ENCODE results near the gene C12orf75.

The C12orf75 gene

DNA sequence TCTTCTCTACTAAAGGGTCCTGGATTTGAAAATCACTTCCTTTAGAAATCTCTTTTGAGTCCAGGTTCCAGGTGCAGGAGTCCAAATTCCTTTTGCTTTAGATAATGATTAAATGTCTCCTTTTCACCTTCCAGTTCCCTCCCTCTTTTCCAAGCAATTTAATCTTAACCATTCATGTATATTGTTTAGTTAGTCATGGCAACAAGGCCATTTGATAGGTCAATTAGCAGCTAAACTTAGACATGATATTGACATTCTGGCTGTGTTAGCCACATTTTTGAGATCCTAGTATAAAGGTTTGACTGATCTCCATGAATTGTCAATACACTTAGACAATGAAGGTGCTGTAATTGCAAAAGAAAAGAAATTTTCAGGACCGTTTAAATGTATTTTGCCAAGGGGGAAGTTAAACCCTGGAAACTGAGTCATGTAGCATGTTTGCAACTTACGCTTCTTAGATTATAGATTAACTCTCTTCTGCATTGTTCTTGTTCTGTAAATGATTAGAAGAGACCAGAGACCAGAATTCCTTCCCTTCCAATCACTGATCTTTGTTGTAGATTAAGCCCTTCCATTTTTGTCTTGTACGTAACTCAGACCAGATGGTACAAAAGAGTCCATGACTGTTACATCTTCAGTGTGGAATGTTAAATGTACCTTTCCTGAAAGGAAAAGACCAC, 12.4 kb upstream of the C12orf75 start (continued):
- TF ChIP-seq FEZF1 (tag by site-specific recombination; IDR thresholded peaks at IDR 0.05) (no peak), ZNF341 (tag by site-specific recombination; IDR thresholded peaks at IDR 0.05; ENCODE audit: low read depth) (no peak)
- TF ChIP-seq, protein P1, sequence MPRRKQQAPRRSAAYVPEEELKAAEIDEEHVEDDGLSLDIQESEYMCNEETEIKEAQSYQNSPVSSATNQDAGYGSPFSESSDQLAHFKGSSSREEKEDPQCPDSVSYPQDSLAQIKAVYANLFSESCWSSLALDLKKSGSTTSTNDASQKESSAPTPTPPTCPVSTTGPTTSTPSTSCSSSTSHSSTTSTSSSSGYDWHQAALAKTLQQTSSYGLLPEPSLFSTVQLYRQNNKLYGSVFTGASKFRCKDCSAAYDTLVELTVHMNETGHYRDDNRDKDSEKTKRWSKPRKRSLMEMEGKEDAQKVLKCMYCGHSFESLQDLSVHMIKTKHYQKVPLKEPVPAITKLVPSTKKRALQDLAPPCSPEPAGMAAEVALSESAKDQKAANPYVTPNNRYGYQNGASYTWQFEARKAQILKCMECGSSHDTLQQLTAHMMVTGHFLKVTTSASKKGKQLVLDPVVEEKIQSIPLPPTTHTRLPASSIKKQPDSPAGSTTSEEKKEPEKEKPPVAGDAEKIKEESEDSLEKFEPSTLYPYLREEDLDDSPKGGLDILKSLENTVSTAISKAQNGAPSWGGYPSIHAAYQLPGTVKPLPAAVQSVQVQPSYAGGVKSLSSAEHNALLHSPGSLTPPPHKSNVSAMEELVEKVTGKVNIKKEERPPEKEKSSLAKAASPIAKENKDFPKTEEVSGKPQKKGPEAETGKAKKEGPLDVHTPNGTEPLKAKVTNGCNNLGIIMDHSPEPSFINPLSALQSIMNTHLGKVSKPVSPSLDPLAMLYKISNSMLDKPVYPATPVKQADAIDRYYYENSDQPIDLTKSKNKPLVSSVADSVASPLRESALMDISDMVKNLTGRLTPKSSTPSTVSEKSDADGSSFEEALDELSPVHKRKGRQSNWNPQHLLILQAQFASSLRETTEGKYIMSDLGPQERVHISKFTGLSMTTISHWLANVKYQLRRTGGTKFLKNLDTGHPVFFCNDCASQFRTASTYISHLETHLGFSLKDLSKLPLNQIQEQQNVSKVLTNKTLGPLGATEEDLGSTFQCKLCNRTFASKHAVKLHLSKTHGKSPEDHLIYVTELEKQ (tag by site-specific recombination; IDR thresholded peaks at IDR 0.05; ENCODE audit: borderline replicate concordance): no peak

DNA sequence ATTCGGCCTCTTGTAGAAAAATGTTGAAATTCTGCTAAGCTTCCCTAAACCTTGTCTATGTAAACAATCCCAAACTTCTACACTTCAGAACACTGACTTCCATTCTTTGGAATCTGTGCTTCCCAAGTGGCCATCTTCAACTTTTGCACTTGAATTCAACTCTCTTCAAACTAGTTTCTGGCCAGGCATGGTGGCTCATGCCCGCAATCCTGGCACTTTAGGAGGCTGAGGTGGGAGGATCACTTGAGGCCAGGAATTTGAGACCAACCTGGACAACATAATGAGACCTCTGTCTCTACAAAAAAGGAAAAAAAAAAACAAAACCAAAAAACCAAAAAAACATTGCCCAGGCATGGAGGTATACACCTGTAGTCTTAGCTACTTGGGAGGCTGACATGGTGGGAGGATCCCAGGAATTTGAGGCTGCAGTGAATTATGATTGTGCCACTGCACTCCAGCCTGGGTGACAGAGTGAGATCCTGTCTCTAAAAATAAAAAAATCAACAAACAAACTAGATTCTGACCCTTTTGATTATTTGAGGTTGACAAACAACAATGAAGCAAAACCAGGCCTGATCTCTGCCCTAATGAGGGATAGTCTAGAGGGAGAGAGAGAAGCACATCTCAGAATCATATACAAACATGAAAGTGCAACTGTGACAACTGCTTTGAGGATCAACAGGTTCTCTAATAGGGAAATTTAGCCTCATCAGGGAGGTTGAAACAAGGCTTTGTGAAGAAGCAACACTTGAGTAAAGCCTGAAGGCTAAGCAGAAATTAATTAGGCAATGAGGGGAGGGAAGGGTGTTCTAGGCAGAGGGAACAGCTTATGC, 11.6 kb upstream of the C12orf75 start:
- no peaks in the 10 kb centered on the region for H3K9me3 ChIP-seq (ENCODE audit: control insufficient read depth, insufficient read depth, low read depth, low read length)
- H3K4me3 ChIP-seq (ENCODE audit: low read depth, low read length): no peak overlapping the region
- H3K27ac ChIP-seq (ENCODE audit: extremely low read depth, low read depth, low read length): no peak overlapping the region
- TF ChIP-seq SCRT2 (tag by site-specific recombination; IDR thresholded peaks at IDR 0.05) (peak; percentile 82), SCRT1 (tag by site-specific recombination; IDR thresholded peaks at IDR 0.05; ENCODE audit: borderline replicate concordance) (peak; percentile 45; the same call in 1 of the 2 replicates), ZFP37 (tag by site-specific recombination; IDR thresholded peaks at IDR 0.05) (no peak), SALL2 (tag by site-specific recombination; IDR thresholded peaks at IDR 0.05; ENCODE audit: borderline replicate concordance) (no peak)
- TF ChIP-seq, protein P2, sequence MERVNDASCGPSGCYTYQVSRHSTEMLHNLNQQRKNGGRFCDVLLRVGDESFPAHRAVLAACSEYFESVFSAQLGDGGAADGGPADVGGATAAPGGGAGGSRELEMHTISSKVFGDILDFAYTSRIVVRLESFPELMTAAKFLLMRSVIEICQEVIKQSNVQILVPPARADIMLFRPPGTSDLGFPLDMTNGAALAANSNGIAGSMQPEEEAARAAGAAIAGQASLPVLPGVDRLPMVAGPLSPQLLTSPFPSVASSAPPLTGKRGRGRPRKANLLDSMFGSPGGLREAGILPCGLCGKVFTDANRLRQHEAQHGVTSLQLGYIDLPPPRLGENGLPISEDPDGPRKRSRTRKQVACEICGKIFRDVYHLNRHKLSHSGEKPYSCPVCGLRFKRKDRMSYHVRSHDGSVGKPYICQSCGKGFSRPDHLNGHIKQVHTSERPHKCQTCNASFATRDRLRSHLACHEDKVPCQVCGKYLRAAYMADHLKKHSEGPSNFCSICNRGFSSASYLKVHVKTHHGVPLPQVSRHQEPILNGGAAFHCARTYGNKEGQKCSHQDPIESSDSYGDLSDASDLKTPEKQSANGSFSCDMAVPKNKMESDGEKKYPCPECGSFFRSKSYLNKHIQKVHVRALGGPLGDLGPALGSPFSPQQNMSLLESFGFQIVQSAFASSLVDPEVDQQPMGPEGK (tag by site-specific recombination; IDR thresholded peaks at IDR 0.05): no peak
- H3K4me1 ChIP-seq (ENCODE audit: control insufficient read depth, insufficient read depth, low read length): no peaks in the 10 kb centered on the region
- CTCF ChIA-PET: interaction anchor here (0.5 to 0.7 kb wide), 2 partner anchors 61 to 626 kb away, joined by 3 read pairs; no protein-coding TSS in a partner anchor
- POLR2A ChIA-PET: no interaction called here
- H3K36me3 ChIP-seq (ENCODE audit: control insufficient read depth in 2 of 2, insufficient read depth in 1 of 2, low read length in 2 of 2): no peaks in the 10 kb centered on the region

DNA sequence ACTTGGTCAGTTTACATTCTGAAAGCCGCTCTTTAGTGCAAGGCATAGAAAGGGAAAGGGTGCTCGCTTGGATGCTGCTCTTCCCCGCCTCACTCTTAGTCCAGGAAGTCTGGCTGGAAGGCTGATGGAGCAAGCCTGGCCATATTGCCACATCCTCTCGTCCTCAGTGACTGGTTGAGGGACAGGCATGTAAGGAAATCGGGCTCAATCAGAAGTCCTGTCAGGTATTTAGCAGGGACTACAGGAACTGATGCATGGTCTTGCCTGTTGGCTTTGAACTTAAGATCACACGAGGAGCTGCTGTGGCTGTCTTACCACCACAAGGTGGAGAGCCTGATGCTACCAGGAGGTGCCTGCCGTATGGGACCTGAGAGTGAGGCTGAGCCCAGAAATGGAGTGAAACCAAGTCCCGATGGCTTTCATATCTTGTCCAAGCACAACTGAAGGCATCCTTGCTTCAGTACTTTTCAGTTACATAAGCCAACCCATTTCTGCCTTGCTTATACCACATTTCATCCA, 10.7 kb upstream of the C12orf75 start:
- CTCF ChIA-PET: interaction anchor here (0.7 kb wide), 1 partner anchor 625 kb away, joined by 3 read pairs; no protein-coding TSS in a partner anchor
- Histone ChIP-seq H3K4me1 (ENCODE audit: control insufficient read depth, insufficient read depth, low read length) (no peaks in the 10 kb centered on the region), H3K9me3 (ENCODE audit: control insufficient read depth, insufficient read depth, low read depth, low read length) (no peaks in the 10 kb centered on the region), H3K36me3 (ENCODE audit: control insufficient read depth in 2 of 2, insufficient read depth in 1 of 2, low read length in 2 of 2) (no peaks in the 10 kb centered on the region), H3K27ac (ENCODE audit: extremely low read depth, low read depth, low read length) (no peak overlapping the region), H3K4me3 (ENCODE audit: low read depth, low read length) (no peak overlapping the region)
- TF ChIP-seq ZNF324 (tag by site-specific recombination; IDR thresholded peaks at IDR 0.05): no peak
- TF ChIP-seq, protein P3, sequence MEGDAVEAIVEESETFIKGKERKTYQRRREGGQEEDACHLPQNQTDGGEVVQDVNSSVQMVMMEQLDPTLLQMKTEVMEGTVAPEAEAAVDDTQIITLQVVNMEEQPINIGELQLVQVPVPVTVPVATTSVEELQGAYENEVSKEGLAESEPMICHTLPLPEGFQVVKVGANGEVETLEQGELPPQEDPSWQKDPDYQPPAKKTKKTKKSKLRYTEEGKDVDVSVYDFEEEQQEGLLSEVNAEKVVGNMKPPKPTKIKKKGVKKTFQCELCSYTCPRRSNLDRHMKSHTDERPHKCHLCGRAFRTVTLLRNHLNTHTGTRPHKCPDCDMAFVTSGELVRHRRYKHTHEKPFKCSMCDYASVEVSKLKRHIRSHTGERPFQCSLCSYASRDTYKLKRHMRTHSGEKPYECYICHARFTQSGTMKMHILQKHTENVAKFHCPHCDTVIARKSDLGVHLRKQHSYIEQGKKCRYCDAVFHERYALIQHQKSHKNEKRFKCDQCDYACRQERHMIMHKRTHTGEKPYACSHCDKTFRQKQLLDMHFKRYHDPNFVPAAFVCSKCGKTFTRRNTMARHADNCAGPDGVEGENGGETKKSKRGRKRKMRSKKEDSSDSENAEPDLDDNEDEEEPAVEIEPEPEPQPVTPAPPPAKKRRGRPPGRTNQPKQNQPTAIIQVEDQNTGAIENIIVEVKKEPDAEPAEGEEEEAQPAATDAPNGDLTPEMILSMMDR (tag by site-specific recombination; IDR thresholded peaks at IDR 0.05): 0 out of 2 replicates have a peak, but pooled peaks have one; percentile 15
- POLR2A ChIA-PET: no interaction called here
